Measurements from ENCODE around the gene AMN.

Gene AMN

GRCh38 chr14:102948698-102949061, 26.2 kb downstream of the AMN start:
- no peak; the same call in 2 of the 3 replicates for ATAC-seq (ENCODE audit: insufficient read depth, low read depth)

DNA sequence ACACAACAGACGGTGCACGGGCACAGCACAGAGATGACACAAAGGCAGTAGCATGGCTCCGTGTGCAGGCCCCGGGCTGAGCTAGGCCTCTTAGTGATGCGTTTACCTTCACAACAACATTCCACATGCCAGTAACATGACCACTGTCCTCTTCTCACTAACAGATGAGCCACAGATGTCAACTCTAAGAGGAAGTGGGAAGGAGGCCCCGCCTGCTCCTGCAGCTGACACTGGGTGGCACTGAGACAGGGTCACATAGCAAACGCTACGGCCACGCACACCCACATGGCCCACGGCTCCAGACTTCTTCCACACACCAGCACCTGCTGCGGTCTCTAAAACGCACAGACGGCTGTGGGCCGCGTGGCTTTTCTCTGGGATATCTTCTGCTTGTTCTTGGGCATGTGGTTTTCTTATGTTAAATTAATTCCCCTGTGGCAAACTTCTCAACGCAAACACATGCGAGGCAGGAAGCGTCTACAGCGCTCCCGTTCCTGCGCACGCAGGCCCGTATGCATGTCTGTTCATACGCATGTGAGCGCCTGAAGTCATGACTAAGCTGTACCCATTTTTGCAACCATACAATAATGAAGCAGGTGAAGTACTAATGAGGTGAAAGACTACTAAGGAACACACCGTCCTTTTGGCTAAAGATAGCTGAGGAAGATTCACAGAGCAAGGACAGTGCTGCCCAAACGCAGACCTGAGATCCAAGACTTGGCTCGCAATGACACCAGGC, 26.8 kb downstream of the AMN start:
- no peaks in the 10 kb centered on the region for H3K9me3 ChIP-seq (ENCODE audit: insufficient read depth, low read length, severe bottlenecking)
- H3K27me3 ChIP-seq (ENCODE audit: insufficient read depth, low read length, poor library complexity) = no peaks in the 10 kb centered on the region
- DNase-seq (peak; percentile 64), ATAC-seq (ENCODE audit: insufficient read depth, low read depth) (peak; percentile 90)
- peak overlapping the region; percentile 19; the same call in 1 of the 2 replicates for H2AFZ ChIP-seq (ENCODE audit: low read depth, low read length)
- H4K20me1 ChIP-seq (ENCODE audit: insufficient read depth, low read length) = no peaks in the 10 kb centered on the region
- H3K4me2 ChIP-seq (ENCODE audit: insufficient read depth, low read length) = no peak overlapping the region
- no peaks in the 10 kb centered on the region for H3K36me3 ChIP-seq (ENCODE audit: insufficient read depth, low read length)
- no peak overlapping the region for H3K9ac ChIP-seq (ENCODE audit: low read depth, low read length)
- no peaks in the 10 kb centered on the region for H3K79me2 ChIP-seq (ENCODE audit: insufficient read depth, low read length)
- no peak overlapping the region for H3K4me3 ChIP-seq (ENCODE audit: low read depth in 1 of 2, low read length in 2 of 2)
- TF ChIP-seq, protein P1, sequence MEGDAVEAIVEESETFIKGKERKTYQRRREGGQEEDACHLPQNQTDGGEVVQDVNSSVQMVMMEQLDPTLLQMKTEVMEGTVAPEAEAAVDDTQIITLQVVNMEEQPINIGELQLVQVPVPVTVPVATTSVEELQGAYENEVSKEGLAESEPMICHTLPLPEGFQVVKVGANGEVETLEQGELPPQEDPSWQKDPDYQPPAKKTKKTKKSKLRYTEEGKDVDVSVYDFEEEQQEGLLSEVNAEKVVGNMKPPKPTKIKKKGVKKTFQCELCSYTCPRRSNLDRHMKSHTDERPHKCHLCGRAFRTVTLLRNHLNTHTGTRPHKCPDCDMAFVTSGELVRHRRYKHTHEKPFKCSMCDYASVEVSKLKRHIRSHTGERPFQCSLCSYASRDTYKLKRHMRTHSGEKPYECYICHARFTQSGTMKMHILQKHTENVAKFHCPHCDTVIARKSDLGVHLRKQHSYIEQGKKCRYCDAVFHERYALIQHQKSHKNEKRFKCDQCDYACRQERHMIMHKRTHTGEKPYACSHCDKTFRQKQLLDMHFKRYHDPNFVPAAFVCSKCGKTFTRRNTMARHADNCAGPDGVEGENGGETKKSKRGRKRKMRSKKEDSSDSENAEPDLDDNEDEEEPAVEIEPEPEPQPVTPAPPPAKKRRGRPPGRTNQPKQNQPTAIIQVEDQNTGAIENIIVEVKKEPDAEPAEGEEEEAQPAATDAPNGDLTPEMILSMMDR (IDR thresholded peaks at IDR 0.05; ENCODE audit: borderline replicate concordance, extremely low read depth, low read length, poor library complexity, severe bottlenecking) = peak; percentile 8
- TF ChIP-seq EZH2 (IDR thresholded peaks at IDR 0.05; ENCODE audit: borderline replicate concordance, low read depth, low read length, severe bottlenecking) = no peak
- H3K27ac ChIP-seq (ENCODE audit: low read length) = no peak overlapping the region
- H3K4me1 ChIP-seq (ENCODE audit: insufficient read depth, low read length) = peaks cover 8% of the 10 kb centered on the region

More at GRCh38 chr14:102948698-102949061, 26.2 kb downstream of the AMN start:
- Histone ChIP-seq H3K9me3 (ENCODE audit: insufficient read depth, low read length, severe bottlenecking) (no peaks in the 10 kb centered on the region), H3K79me2 (ENCODE audit: insufficient read depth, low read length) (no peaks in the 10 kb centered on the region), H2AFZ (ENCODE audit: low read depth, low read length) (no peak overlapping the region), H3K4me3 (ENCODE audit: low read depth in 1 of 2, low read length in 2 of 2) (no peak overlapping the region), H3K27ac (ENCODE audit: low read length) (no peak overlapping the region), H3K9ac (ENCODE audit: low read depth, low read length) (no peak overlapping the region), H4K20me1 (ENCODE audit: insufficient read depth, low read length) (no peaks in the 10 kb centered on the region), H3K4me2 (ENCODE audit: insufficient read depth, low read length) (no peak overlapping the region), H3K27me3 (ENCODE audit: insufficient read depth, low read length, poor library complexity) (no peaks in the 10 kb centered on the region), H3K4me1 (ENCODE audit: insufficient read depth, low read length) (peaks cover 8% of the 10 kb centered on the region), H3K36me3 (ENCODE audit: insufficient read depth, low read length) (no peaks in the 10 kb centered on the region)
- DNase-seq = no peak
- no peak for TF ChIP-seq EZH2 (IDR thresholded peaks at IDR 0.05; ENCODE audit: borderline replicate concordance, low read depth, low read length, severe bottlenecking)
- TF ChIP-seq, protein P1 (IDR thresholded peaks at IDR 0.05; ENCODE audit: borderline replicate concordance, extremely low read depth, low read length, poor library complexity, severe bottlenecking) = no peak

DNA sequence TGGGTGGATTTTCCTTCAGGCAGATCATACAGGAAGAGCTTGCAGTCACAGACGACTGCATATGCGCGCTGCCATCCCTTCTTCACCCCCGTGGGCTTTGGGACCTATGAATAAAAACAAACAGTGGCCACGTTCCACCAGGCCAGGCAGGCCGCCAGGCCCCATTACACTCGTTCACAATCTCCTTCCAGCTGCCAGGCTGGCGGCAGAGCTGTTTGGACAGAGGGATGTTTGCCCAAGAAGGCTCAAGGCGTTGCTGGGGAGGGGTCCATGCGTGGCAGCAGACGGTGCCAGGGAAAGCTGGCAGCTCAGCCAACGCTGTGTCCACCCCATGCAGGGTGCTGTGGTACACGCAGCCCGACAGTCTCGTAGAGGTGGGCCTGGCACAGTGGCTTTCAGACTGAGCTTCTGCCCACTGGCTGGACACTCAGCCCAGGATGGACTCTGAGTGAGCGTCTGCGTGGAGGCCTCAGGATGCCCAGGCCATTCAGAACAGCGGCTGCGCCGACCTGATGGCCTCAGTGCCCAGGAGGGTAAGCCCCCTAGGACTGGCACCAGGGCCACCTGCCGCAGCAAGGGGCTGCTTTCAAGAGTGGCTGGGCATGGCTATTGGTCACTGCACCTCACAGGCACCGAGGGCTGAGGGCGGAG, 27.5 kb downstream of the AMN start:
- Histone ChIP-seq H3K4me2 (ENCODE audit: insufficient read depth, low read length) (no peak overlapping the region), H3K36me3 (ENCODE audit: insufficient read depth, low read length) (no peaks in the 10 kb centered on the region), H3K79me2 (ENCODE audit: insufficient read depth, low read length) (no peaks in the 10 kb centered on the region), H3K27ac (ENCODE audit: low read length) (no peak overlapping the region), H3K4me1 (ENCODE audit: insufficient read depth, low read length) (peaks cover 8% of the 10 kb centered on the region), H4K20me1 (ENCODE audit: insufficient read depth, low read length) (no peaks in the 10 kb centered on the region), H3K27me3 (ENCODE audit: insufficient read depth, low read length, poor library complexity) (no peaks in the 10 kb centered on the region), H3K4me3 (ENCODE audit: low read depth in 1 of 2, low read length in 2 of 2) (no peak overlapping the region), H3K9ac (ENCODE audit: low read depth, low read length) (no peak overlapping the region), H2AFZ (ENCODE audit: low read depth, low read length) (no peak overlapping the region), H3K9me3 (ENCODE audit: insufficient read depth, low read length, severe bottlenecking) (no peaks in the 10 kb centered on the region)
- TF ChIP-seq, protein P1 (IDR thresholded peaks at IDR 0.05; ENCODE audit: borderline replicate concordance, extremely low read depth, low read length, poor library complexity, severe bottlenecking) = no peak
- TF ChIP-seq EZH2 (IDR thresholded peaks at IDR 0.05; ENCODE audit: borderline replicate concordance, low read depth, low read length, severe bottlenecking) = no peak
- ATAC-seq (ENCODE audit: insufficient read depth, low read depth) = no peak
- no peak for DNase-seq

Measured in DND-41 (cell line).